ENCODE measurements around the gene RNU2-63P.
"Not testable (repeated sequence)": the region's sequence is repeated elsewhere in the genome, so short reads cannot be mapped to it uniquely, and the experiment has no call there.

Gene RNU2-63P

GRCh38 chr2:87981182-87981581, 35.2 kb downstream of the RNU2-63P start:
- DNase-seq (ENCODE audit: low spot score): not testable (repeated sequence)

DNA sequence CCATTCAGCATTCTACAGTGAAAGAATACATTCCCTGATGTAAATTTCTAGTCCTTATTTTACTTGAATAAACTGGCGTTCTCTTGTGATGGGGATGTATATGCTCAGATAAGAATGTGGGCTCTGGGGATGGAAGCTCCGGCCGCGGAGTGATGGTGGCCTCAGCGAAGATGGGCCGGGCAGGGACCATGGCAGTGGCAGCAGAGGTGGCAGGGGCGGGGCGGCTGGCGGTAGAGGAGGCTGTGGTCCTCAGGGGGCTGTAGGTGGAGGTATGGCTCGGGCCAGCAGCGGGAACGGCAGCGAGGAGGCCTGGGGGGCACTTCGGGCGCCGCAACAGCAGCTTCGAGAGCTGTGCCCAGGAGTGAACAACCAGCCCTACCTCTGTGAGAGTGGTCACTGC, 44.0 kb downstream of the RNU2-63P start:
- not testable (repeated sequence) for DNase-seq (ENCODE audit: low spot score)
